Activated CD8-positive, alpha-beta T cell treated with anti-CD3 and anti-CD28 coated beads, Interleukin-2, amount 10 ng/mL, durations not matched to agents 7 days and 5 days (primary cell): ENCODE results near the gene AGPAT4. TPM values are rescaled to one million over a fixed set of nuclear protein-coding genes. Genes with fewer than 3 reads are reported as not detected.
"Not testable (repeated sequence)": the region's sequence is repeated elsewhere in the genome, so short reads cannot be mapped to it uniquely, and the experiment has no call there.

Experiments
- ATAC-seq: fragments of 150-1000 bp; cut with Tn5 transposase; one replicate; pipeline ENCODE4 v1.10.0; 2021; ENCODE audit warnings: moderate library complexity
- CTCF ChIA-PET: fragments of 350-600 bp; sonication (Branson Sonifier 250); formaldehyde crosslinking; loops from one replicate; lab custom pipeline; 2021; ENCODE audit warnings: antibody characterized with exemption; lab: Charles Lee
- POLR2A ChIA-PET: fragments of 350-600 bp; sonication (Branson Sonifier 250); formaldehyde crosslinking; loops from one replicate; lab custom pipeline; 2021; ENCODE audit warnings: antibody characterized with exemption; lab: Charles Lee
- DNase-seq: peaks from one replicate; pipeline ENCODE4 v3.0.0-alpha.2; 2020
- H3K27ac Mint-ChIP-seq: one replicate; pipeline ENCODE4 v1.8.0; 2021; ENCODE audit warnings: mild to moderate bottlenecking, mixed read lengths
- H3K27me3 Mint-ChIP-seq: one replicate; pipeline ENCODE4 v1.8.0; 2021; ENCODE audit warnings: low read depth, mixed read lengths
- H3K36me3 Mint-ChIP-seq: one replicate; pipeline ENCODE4 v1.8.0; 2021; ENCODE audit warnings: low read depth, mixed read lengths
- H3K4me1 Mint-ChIP-seq: one replicate; pipeline ENCODE4 v1.8.0; 2021; ENCODE audit warnings: low read depth, mixed read lengths
- H3K4me3 Mint-ChIP-seq: one replicate; pipeline ENCODE4 v1.8.0; 2021; ENCODE audit warnings: mild to moderate bottlenecking, mixed read lengths
- H3K9me3 Mint-ChIP-seq: one replicate; pipeline ENCODE4 v1.8.0; 2022; ENCODE audit warnings: mixed read lengths; ENCODE audit not compliant: insufficient read depth
- total RNA-seq, 2 experiments: library from RNA; stranded (reverse); gene quantifications; one replicate each; pipeline ENCODE4 v1.2.3, GENCODE V29; 2021

Gene AGPAT4
- 1 to 10 TPM; 4.0 to 4.3 TPM for total RNA-seq

GRCh38 chr6:161273752-161274487, at the start of gene AGPAT4:
AGPAT4 (minus strand) TSS chr6:161274061; CDS start chr6:161232213, 41,848 bp downstream.
- Mint-ChIP-seq H3K27ac (peak within 1 kb of the TSS; percentile 93), H3K4me3 (peak within 1 kb of the TSS; percentile 79), H3K9me3 (no peaks in the 10 kb centered on the region), H3K27me3 (peaks cover 12% of the 10 kb centered on the region), H3K4me1 (peaks cover 18% of the 10 kb centered on the region), H3K36me3 (no peaks in the 10 kb centered on the region)
- ChIA-PET CTCF (interaction anchor here (0.8 to 1.3 kb wide), 3 partner anchors 30 to 343 kb away, joined by 3 read pairs; no protein-coding TSS in a partner anchor), POLR2A (interaction anchor here (0.6 to 1.2 kb wide), 5 partner anchors 10 to 1561 kb away, joined by 3 to 9 read pairs (median 4); no protein-coding TSS in a partner anchor)
- ATAC-seq (peak; percentile 95), DNase-seq (peak; percentile 83)

- DNase-seq = no peak
- Mint-ChIP-seq H3K27me3 (no peaks in the 10 kb centered on the region), H3K4me3 (no peak overlapping the region), H3K4me1 (no peaks in the 10 kb centered on the region), H3K27ac (no peak overlapping the region), H3K9me3 (no peaks in the 10 kb centered on the region), H3K36me3 (no peaks in the 10 kb centered on the region)
- ATAC-seq = no peak
- POLR2A ChIA-PET = no interaction called here
- CTCF ChIA-PET = no interaction called here
Measured at GRCh38 chr6:161319231-161319630, 45.4 kb upstream of the AGPAT4 start.

- no peak overlapping the region for H3K27ac Mint-ChIP-seq
- ChIA-PET POLR2A (no interaction called here), CTCF (no interaction called here)
- no peaks in the 10 kb centered on the region for H3K36me3 Mint-ChIP-seq
- DNase-seq = no peak
- no peak for ATAC-seq
- H3K9me3 Mint-ChIP-seq = no peaks in the 10 kb centered on the region
- no peaks in the 10 kb centered on the region for H3K4me1 Mint-ChIP-seq
- no peak overlapping the region for H3K4me3 Mint-ChIP-seq
- H3K27me3 Mint-ChIP-seq = no peaks in the 10 kb centered on the region
Measured at GRCh38 chr6:161318456-161318855, 44.6 kb upstream of the AGPAT4 start.

GRCh38 chr6:161316531-161316930, 42.7 kb upstream of the AGPAT4 start:
- no peak for ATAC-seq
- ChIA-PET CTCF (no interaction called here), POLR2A (interaction anchor here (0.6 kb wide), 1 partner anchor 33 kb away, joined by 3 read pairs; no protein-coding TSS in a partner anchor)
- Mint-ChIP-seq H3K4me1 (no peaks in the 10 kb centered on the region), H3K36me3 (no peaks in the 10 kb centered on the region), H3K27me3 (no peaks in the 10 kb centered on the region), H3K4me3 (no peak overlapping the region), H3K27ac (no peak overlapping the region), H3K9me3 (no peaks in the 10 kb centered on the region)
- no peak for DNase-seq

- H3K27ac Mint-ChIP-seq, CTCF ChIA-PET, H3K36me3 Mint-ChIP-seq, H3K4me1 Mint-ChIP-seq, ATAC-seq, DNase-seq, H3K4me3 Mint-ChIP-seq, H3K27me3 Mint-ChIP-seq, H3K9me3 Mint-ChIP-seq, POLR2A ChIA-PET: not testable (repeated sequence)
Measured at GRCh38 chr6:161315246-161315917, 41.5 kb upstream of the AGPAT4 start.

- POLR2A ChIA-PET, ATAC-seq, H3K9me3 Mint-ChIP-seq, CTCF ChIA-PET, H3K27me3 Mint-ChIP-seq, H3K36me3 Mint-ChIP-seq, H3K4me1 Mint-ChIP-seq, H3K27ac Mint-ChIP-seq, DNase-seq, H3K4me3 Mint-ChIP-seq: not testable (repeated sequence)
Measured at GRCh38 chr6:161314541-161315245, 40.8 kb upstream of the AGPAT4 start.

- ATAC-seq = no peak
- CTCF ChIA-PET = no interaction called here
- H3K4me3 Mint-ChIP-seq = no peak overlapping the region
- POLR2A ChIA-PET = no interaction called here
- no peaks in the 10 kb centered on the region for H3K9me3 Mint-ChIP-seq
- H3K27ac Mint-ChIP-seq = no peak overlapping the region
- no peak for DNase-seq
- no peaks in the 10 kb centered on the region for H3K4me1 Mint-ChIP-seq
- H3K27me3 Mint-ChIP-seq = no peaks in the 10 kb centered on the region
- no peaks in the 10 kb centered on the region for H3K36me3 Mint-ChIP-seq
Measured at GRCh38 chr6:161313940-161314509, 40.2 kb upstream of the AGPAT4 start.

- POLR2A ChIA-PET, H3K4me3 Mint-ChIP-seq, ATAC-seq, H3K36me3 Mint-ChIP-seq, CTCF ChIA-PET, DNase-seq, H3K27ac Mint-ChIP-seq, H3K27me3 Mint-ChIP-seq, H3K9me3 Mint-ChIP-seq, H3K4me1 Mint-ChIP-seq: not testable (repeated sequence)
Measured at GRCh38 chr6:161313475-161313874, 39.6 kb upstream of the AGPAT4 start.

GRCh38 chr6:161309774-161310173, 35.9 kb upstream of the AGPAT4 start:
- H3K27ac Mint-ChIP-seq, H3K4me3 Mint-ChIP-seq, H3K27me3 Mint-ChIP-seq, H3K36me3 Mint-ChIP-seq, POLR2A ChIA-PET, ATAC-seq, CTCF ChIA-PET, H3K4me1 Mint-ChIP-seq, H3K9me3 Mint-ChIP-seq, DNase-seq: not testable (repeated sequence)

- no peaks in the 10 kb centered on the region for H3K27me3 Mint-ChIP-seq
- ChIA-PET CTCF (no interaction called here), POLR2A (no interaction called here)
Measured at GRCh38 chr6:161308075-161308655, 34.3 kb upstream of the AGPAT4 start.

GRCh38 chr6:161305860-161306259, 32.0 kb upstream of the AGPAT4 start:
- Mint-ChIP-seq H3K27me3 (no peaks in the 10 kb centered on the region), H3K27ac (no peak overlapping the region), H3K36me3 (no peaks in the 10 kb centered on the region), H3K4me3 (no peak overlapping the region), H3K4me1 (no peaks in the 10 kb centered on the region), H3K9me3 (no peaks in the 10 kb centered on the region)
- ChIA-PET POLR2A (interaction anchor here (0.6 kb wide), 1 partner anchor 27 kb away, joined by 3 read pairs; no protein-coding TSS in a partner anchor), CTCF (interaction anchor here (0.6 kb wide), 1 partner anchor 11 kb away, joined by 3 read pairs; no protein-coding TSS in a partner anchor)
- no peak for DNase-seq
- ATAC-seq = no peak

More at GRCh38 chr6:161308075-161308655, 34.3 kb upstream of the AGPAT4 start:
- H3K27ac Mint-ChIP-seq = no peak overlapping the region
- ATAC-seq (no peak), DNase-seq (no peak)
- H3K9me3 Mint-ChIP-seq = no peaks in the 10 kb centered on the region
- no peaks in the 10 kb centered on the region for H3K4me1 Mint-ChIP-seq
- H3K4me3 Mint-ChIP-seq = no peak overlapping the region
- H3K36me3 Mint-ChIP-seq = no peaks in the 10 kb centered on the region
